B cell (primary cell): ENCODE measurements around the gene BEST1. TPM values are rescaled to one million over a fixed set of nuclear protein-coding genes. Genes with fewer than 3 reads are reported as not detected.

ENCODE experiments used
- ATAC-seq: fragments of 200-7000 bp; cut with Tn5 transposase; one replicate; pipeline ENCODE4 v1.10.0; 2021; ENCODE audit warnings: low read depth, mild to moderate bottlenecking, moderate number of reproducible peaks, moderate library complexity
- CTCF ChIA-PET: fragments of 350-600 bp; sonication (Branson Sonifier 250); formaldehyde crosslinking; loops from one replicate; lab custom pipeline; 2021; ENCODE audit warnings: antibody characterized with exemption, inconsistent platforms; lab: Charles Lee
- POLR2A ChIA-PET: fragments of 350-600 bp; sonication (Branson Sonifier 250); formaldehyde crosslinking; loops from one replicate; lab custom pipeline; 2021; ENCODE audit warnings: antibody characterized with exemption; lab: Charles Lee
- DNase-seq: peaks from one replicate; pipeline ENCODE4 v3.0.0; 2013
- H2AFZ ChIP-seq: 2 replicates; pipeline ENCODE4 v1.6.1; 2012; ENCODE audit warnings: mild to moderate bottlenecking, low read depth, low read length; ENCODE audit not compliant: insufficient read depth, poor library complexity, severe bottlenecking
- H3K27ac ChIP-seq, 2 donors: 1 replicate in 1 of 2; 2 replicates in 1 of 2; pipeline ENCODE4 v1.5.1; 2012 to 2013; ENCODE audit warnings: low read length in 2 of 2, mild to moderate bottlenecking in 2 of 2, moderate library complexity in 1 of 2
- H3K27me3 ChIP-seq, 4 experiments: fragments of 200-600 bp in 1 of 4; sonication (generic) in 1 of 4; replicated peaks in 1 of 4; 1 replicate in 2 of 4; 2 replicates in 2 of 4; pipeline versions ENCODE4 v1.6.1 to v1.7.0; 2013 to 2016; ENCODE audit warnings: low read length in 3 of 4, mild to moderate bottlenecking in 2 of 4, mixed read lengths in 1 of 4, moderate library complexity in 1 of 4; ENCODE audit not compliant: insufficient read depth in 4 of 4, control insufficient read depth in 3 of 4; ENCODE audit errors: control extremely low read depth in 1 of 4
- H3K36me3 ChIP-seq, 2 experiments: replicated peaks in 1 of 2; 1 replicate in 1 of 2; 2 replicates in 1 of 2; pipeline versions ENCODE4 v1.6.1 to v1.7.1; 2013; ENCODE audit warnings: low read length in 1 of 2; ENCODE audit not compliant: insufficient read depth in 2 of 2, control insufficient read depth in 1 of 2; ENCODE audit errors: control extremely low read depth in 1 of 2, extremely low read depth in 1 of 2
- H3K4me1 ChIP-seq, 2 donors: fragments of 200-600 bp in 1 of 2; sonication (generic) in 1 of 2; 1 replicate in 1 of 2; 2 replicates in 1 of 2; pipeline versions ENCODE4 v1.5.1 to v1.6.1; 2013 to 2017; ENCODE audit warnings: low read length in 2 of 2; ENCODE audit not compliant: control insufficient read depth in 2 of 2, insufficient read depth in 2 of 2
- H3K4me2 ChIP-seq: replicated peaks from 2 replicates; pipeline ENCODE3; 2012; ENCODE audit warnings: mild to moderate bottlenecking, low read depth, low read length; ENCODE audit not compliant: poor library complexity, severe bottlenecking
- H3K4me3 ChIP-seq, 5 experiments: fragments of 200-600 bp in 1 of 5; sonication (generic) in 1 of 5; 1 replicate in 3 of 5; 2 replicates in 2 of 5; pipeline versions ENCODE4 v1.5.1 to v1.7.0; 2011 to 2016; ENCODE audit warnings: low read length in 4 of 5, mild to moderate bottlenecking in 4 of 5, low read depth in 2 of 5, control low read depth in 1 of 5, moderate library complexity in 1 of 5; ENCODE audit not compliant: insufficient read depth in 1 of 5; ENCODE audit errors: control extremely low read depth in 1 of 5, extremely low read depth in 1 of 5
- H3K79me2 ChIP-seq: fragments of 200-600 bp; sonication (generic); one replicate; pipeline ENCODE4 v1.6.0; 2016; ENCODE audit warnings: low read length; ENCODE audit not compliant: control insufficient read depth, insufficient read depth
- H3K9ac ChIP-seq: fragments of 200-600 bp; sonication (generic); 2 replicates; pipeline ENCODE4 v1.6.1; 2017; ENCODE audit warnings: mild to moderate bottlenecking, low read length, moderate library complexity
- H3K9me3 ChIP-seq, 3 donors: one replicate each; pipeline versions ENCODE4 v1.6.1 to v1.7.1; 2013; ENCODE audit warnings: low read length in 2 of 3; ENCODE audit not compliant: control insufficient read depth in 2 of 3, insufficient read depth in 1 of 3; ENCODE audit errors: control extremely low read depth in 1 of 3
- H4K20me1 ChIP-seq: 2 replicates; pipeline ENCODE4 v1.6.0; 2012; ENCODE audit warnings: mild to moderate bottlenecking, low read length; ENCODE audit not compliant: insufficient read depth, control insufficient read depth, poor library complexity, severe bottlenecking
- H3K27ac Mint-ChIP-seq: one replicate; pipeline ENCODE4 v1.8.0; 2021; ENCODE audit warnings: mixed read lengths
- H3K27me3 Mint-ChIP-seq: one replicate; pipeline ENCODE4 v1.8.0; 2021; ENCODE audit warnings: mixed read lengths
- H3K4me1 Mint-ChIP-seq: one replicate; pipeline ENCODE4 v1.8.0; 2021; ENCODE audit warnings: mixed read lengths
- H3K4me3 Mint-ChIP-seq: one replicate; pipeline ENCODE4 v1.8.0; 2021; ENCODE audit warnings: mixed read lengths
- H3K9me3 Mint-ChIP-seq: one replicate; pipeline ENCODE4 v1.8.0; 2022; ENCODE audit warnings: mixed read lengths; ENCODE audit not compliant: insufficient read depth
- CTCF ChIP-seq: fragments of 200-600 bp; IDR thresholded peaks from one replicate; pipeline ENCODE4 v1.8.0; 2022; ENCODE audit warnings: antibody characterized with exemption, mild to moderate bottlenecking
- EZH2 ChIP-seq: IDR thresholded peaks from 2 replicates; pipeline ENCODE4 v1.6.1; 2012; ENCODE audit warnings: borderline replicate concordance, low read depth, mild to moderate bottlenecking, moderate library complexity, low read length; ENCODE audit not compliant: insufficient read depth, poor library complexity, severe bottlenecking
- WGBS: methylation state at CpG from one replicate; pipeline ENCODE4 v1.1.5; 2013; ENCODE audit warnings: missing lambda C conversion rate; ENCODE audit not compliant: insufficient coverage; 5-methylcytosine and 5-hydroxymethylcytosine counted together
- intact Hi-C: fragments of 100-400 bp; cut with micrococcal nuclease; formaldehyde crosslinking; loops from one replicate; pipeline ENCODE4 v1.10.0; 2022
- polyA plus RNA-seq: library from polyadenylated mRNA; depleted of rRNA; stranded (reverse); fragments of >200 nt; gene quantifications from 2 replicates; pipeline ENCODE4 v1.2.3, GENCODE V29; 2012
- total RNA-seq, 2 donors: library from RNA; stranded (reverse); fragments of 120-200 nt in 1 of 2; gene quantifications; 1 replicate in 1 of 2; 2 replicates in 1 of 2; pipeline versions ENCODE4 v1.2.3 to v1.2.4, GENCODE V29; 2013 to 2022

BEST1 gene
- total and polyA plus RNA-seq, 2 donors (not counting 1 experiment from before 2014, with no cell fraction given) = 0.07 to 0.99 TPM

GRCh38 chr11:61935861-61936260 lies 14.3 kb upstream of the BEST1 start:
- Mint-ChIP-seq H3K9me3 (peaks cover 4% of the 10 kb centered on the region), H3K4me3 (no peak overlapping the region), H3K4me1 (no peaks in the 10 kb centered on the region), H3K27me3 (peaks cover 40% of the 10 kb centered on the region), H3K27ac (no peak overlapping the region)
- no CpG with 5 or more reads among the region's 2 CpGs for WGBS
- no peaks in the 10 kb centered on the region for H4K20me1 ChIP-seq
- no peaks in the 10 kb centered on the region for H3K79me2 ChIP-seq
- no peaks in the 10 kb centered on the region for H3K36me3 ChIP-seq
- intact Hi-C loops = no loop called here
- no peak overlapping the region for H3K27ac ChIP-seq
- H3K9me3 ChIP-seq = peaks cover 0 to 29% (median 12%) of the 10 kb centered on the region in 3 donors
- ChIA-PET CTCF (interaction anchor here (1.0 to 2.9 kb wide), 4 partner anchors 12 to 146 kb away, joined by 3 to 15 read pairs (median 9); no protein-coding TSS in a partner anchor), POLR2A (no interaction called here)
- no peaks in the 10 kb centered on the region for H3K4me1 ChIP-seq
- H3K27me3 ChIP-seq = peaks cover 0 to 13% (median 5%) of the 10 kb centered on the region in 4 experiments
- no peak for DNase-seq
- H3K4me3 ChIP-seq = no peak overlapping the region
- no peak overlapping the region for H3K9ac ChIP-seq
- no peak for TF ChIP-seq CTCF
- TF ChIP-seq EZH2 = no peak
- no peak overlapping the region for H3K4me2 ChIP-seq
- no peak for ATAC-seq
- no peak overlapping the region for H2AFZ ChIP-seq

GRCh38 chr11:61940466-61940865 lies 9.7 kb upstream of the BEST1 start:
- POLR2A ChIA-PET = no interaction called here

More at GRCh38 chr11:61940466-61940865, 9.7 kb upstream of the BEST1 start:
- no peaks in the 10 kb centered on the region for H3K4me1 ChIP-seq
- intact Hi-C loops = no loop called here
- no peak overlapping the region for H3K27ac ChIP-seq
- no peak overlapping the region for H3K9ac ChIP-seq
- no peak overlapping the region for H3K4me2 ChIP-seq
- Mint-ChIP-seq H3K27me3 (peaks cover 22% of the 10 kb centered on the region), H3K4me1 (no peaks in the 10 kb centered on the region), H3K27ac (no peak overlapping the region), H3K4me3 (no peak overlapping the region), H3K9me3 (peaks cover 4% of the 10 kb centered on the region)
- no peak overlapping the region for H3K4me3 ChIP-seq
- H3K9me3 ChIP-seq = peaks cover 0 to 17% (median 7%) of the 10 kb centered on the region in 3 donors
- TF ChIP-seq EZH2 = no peak
- TF ChIP-seq CTCF = no peak
- no peak overlapping the region for H2AFZ ChIP-seq
- peaks cover 0 to 6% (median 2%) of the 10 kb centered on the region in 4 experiments for H3K27me3 ChIP-seq
- DNase-seq = no peak
- WGBS = 90% methylated on average over 9 of the region's 10 CpGs
- no peaks in the 10 kb centered on the region for H3K79me2 ChIP-seq
- no peaks in the 10 kb centered on the region for H4K20me1 ChIP-seq
- H3K36me3 ChIP-seq = no peaks in the 10 kb centered on the region
- CTCF ChIA-PET = interaction anchor here (1.3 to 2.3 kb wide), 3 partner anchors 41 to 141 kb away, joined by 4 to 8 read pairs (median 5); no protein-coding TSS in a partner anchor
- no peak for ATAC-seq
